Cardiac atrium fibroblast (primary cell): ENCODE measurements around the gene STYXL2. TPM values are rescaled to one million over a fixed set of nuclear protein-coding genes. Genes with fewer than 3 reads are reported as not detected.

ENCODE experiments used
- total RNA-seq: library from RNA; depleted of rRNA; stranded (reverse); fragments of >200 nt; gene quantifications from 2 replicates; pipeline ENCODE4 v1.2.3, GENCODE V29; 2015

Gene STYXL2
- not detected in 2 replicates for total RNA-seq

GRCh38 chr1:167093846-167094516 lies at the start of gene STYXL2:
Gene STYXL2 (plus strand): TSS chr1:167094075. CDS start chr1:167094850, 775 bp downstream.

DNA sequence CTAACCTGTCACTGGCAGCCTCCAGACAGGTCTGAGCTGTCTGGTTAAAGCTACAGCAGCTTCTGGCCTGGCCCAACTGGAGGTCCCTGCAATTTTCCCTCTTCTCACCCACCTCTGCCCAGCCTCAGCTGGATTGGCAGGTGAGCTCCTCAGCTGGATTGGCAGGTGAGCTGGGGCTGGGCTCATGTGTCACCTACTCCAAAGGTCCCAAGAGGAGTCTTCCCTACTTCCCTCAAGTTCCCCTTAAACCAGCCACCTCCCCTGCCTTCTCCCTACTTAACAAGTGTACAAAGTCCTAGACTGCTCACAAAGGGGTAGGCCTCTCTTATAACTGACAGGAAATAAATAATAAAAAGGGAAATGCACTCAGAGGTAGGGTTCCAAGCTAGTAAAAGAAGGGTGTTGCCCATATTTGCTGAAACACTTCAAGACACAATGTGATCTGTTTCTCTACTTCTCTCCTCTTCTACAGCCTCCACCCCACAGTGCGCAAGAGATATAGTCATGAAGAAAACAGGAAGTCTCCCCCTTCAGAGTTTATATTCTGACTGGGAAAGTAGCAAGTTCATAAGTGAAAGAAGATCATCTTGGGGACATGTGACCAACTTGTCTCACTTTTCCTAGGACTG lies 3.4 kb upstream of the STYXL2 start, which contains the start of gene GPA33:
GPA33 (minus strand) TSS at position 64 of the 629 bp plus-strand sequence. CDS start 90 bp downstream, outside the sequence.

Other genes starting within 250 kb of the STYXL2 start
- gene TADA1, start 217.8 kb upstream of the STYXL2 start, total RNA-seq: 4.2 and 5.6 TPM in 2 replicates
- not detected in 2 replicates for gene ILDR2, start 118.5 kb upstream of the STYXL2 start, total RNA-seq
- gene MAEL, start 104.8 kb upstream of the STYXL2 start, total RNA-seq: 0.18 TPM in 1 of 2 replicates, not detected in the other
- gene GPA33, start 3.7 kb upstream of the STYXL2 start, total RNA-seq: not detected in 2 replicates
- gene POU2F1, start 126.8 kb downstream of the STYXL2 start, total RNA-seq: 1.4 and 2.9 TPM in 2 replicates